ENCODE results near the gene FAM117B. TPM values are rescaled to one million over a fixed set of nuclear protein-coding genes. Genes with fewer than 3 reads are reported as not detected.

FAM117B gene
- total and polyA plus RNA-seq, 8 donors: 2.5 to 12.4 (median 5.4) TPM

DNA sequence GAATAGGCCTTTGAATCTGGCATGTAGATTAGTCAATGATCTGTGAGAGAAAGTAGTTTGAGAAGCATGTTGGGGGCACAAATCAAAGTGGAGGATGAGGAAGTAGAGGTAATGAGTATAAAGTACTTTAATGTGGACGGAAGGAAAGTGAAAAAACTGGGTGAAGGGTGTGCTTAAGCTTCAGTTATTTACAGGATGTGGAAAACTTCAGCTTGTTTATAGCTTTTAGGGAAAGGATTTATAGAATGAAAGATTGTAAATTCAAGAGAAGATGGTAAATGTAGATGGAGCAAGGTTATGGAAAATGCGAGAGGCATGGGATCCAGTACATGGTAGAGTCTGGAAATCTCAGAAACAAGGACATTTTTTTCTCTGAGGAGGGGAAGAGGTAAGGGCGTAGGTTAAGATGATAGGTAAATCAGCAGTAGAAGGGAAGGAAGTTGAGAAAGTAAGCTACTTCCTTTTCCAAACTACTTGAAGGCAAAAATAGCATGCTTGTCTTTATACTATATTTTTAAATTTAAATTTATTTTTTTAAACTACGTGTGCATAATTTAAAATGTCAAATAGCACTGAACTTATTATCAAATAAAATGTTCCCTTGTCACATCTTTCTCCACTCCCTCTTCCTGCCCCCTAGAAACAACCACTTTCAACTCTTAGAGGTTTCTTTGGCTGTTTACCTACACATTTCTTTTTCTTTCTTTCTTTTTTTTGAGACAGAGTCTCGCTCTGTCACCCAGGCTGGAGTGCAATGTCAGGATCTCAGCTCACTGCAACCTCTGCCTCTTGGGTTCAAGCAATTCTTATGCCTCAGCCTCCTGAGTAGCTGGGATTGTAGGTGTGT is 8.5 kb downstream of the FAM117B start:
- no peaks in the 10 kb centered on the region for H3K9me3 ChIP-seq
- H3K36me3 ChIP-seq: no peaks in the 10 kb centered on the region
- intact Hi-C loops (cut with DNase I): no loop called here
- FAIRE-seq (no peak), ATAC-seq (peak in 1 of 4 donors; percentile 12), DNase-seq (no peak)
- H3K4me1 ChIP-seq: peaks cover 0 to 25% (median 11%) of the 10 kb centered on the region in 3 donors
- WGBS, 2 donors: 79 to 86% methylated on average over 5 of the region's 5 CpGs
- H3K27ac ChIP-seq: peak overlapping the region in 1 of 4 donors; percentile 44
- H3K4me3 ChIP-seq: no peak overlapping the region
- no peaks in the 10 kb centered on the region for H3K27me3 ChIP-seq
- TF ChIP-seq, protein P1, sequence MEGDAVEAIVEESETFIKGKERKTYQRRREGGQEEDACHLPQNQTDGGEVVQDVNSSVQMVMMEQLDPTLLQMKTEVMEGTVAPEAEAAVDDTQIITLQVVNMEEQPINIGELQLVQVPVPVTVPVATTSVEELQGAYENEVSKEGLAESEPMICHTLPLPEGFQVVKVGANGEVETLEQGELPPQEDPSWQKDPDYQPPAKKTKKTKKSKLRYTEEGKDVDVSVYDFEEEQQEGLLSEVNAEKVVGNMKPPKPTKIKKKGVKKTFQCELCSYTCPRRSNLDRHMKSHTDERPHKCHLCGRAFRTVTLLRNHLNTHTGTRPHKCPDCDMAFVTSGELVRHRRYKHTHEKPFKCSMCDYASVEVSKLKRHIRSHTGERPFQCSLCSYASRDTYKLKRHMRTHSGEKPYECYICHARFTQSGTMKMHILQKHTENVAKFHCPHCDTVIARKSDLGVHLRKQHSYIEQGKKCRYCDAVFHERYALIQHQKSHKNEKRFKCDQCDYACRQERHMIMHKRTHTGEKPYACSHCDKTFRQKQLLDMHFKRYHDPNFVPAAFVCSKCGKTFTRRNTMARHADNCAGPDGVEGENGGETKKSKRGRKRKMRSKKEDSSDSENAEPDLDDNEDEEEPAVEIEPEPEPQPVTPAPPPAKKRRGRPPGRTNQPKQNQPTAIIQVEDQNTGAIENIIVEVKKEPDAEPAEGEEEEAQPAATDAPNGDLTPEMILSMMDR (IDR thresholded peaks at IDR 0.05): no peak

DNA sequence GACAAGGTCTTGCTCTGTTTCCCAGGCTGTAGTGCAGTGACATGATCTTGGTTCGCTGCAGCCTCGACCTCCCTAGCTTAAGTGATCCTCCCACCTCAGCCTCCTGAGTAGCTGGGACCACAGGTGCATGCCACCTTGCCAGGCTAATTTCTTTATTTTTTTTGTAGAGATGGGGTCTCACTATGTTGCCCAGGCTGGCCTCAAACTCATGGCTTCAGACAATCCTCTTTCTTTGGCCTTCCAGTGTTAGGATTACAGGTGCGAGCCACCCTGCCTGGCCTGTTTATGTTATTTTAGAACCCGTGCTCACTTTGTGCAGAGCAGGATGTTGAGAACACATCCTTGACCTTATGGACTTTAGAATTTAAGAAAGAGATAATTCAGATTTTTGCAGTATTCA is 17.4 kb downstream of the FAM117B start:
- intact Hi-C loops (cut with DNase I): no loop called here
- no peaks in the 10 kb centered on the region for H3K36me3 ChIP-seq

DNA sequence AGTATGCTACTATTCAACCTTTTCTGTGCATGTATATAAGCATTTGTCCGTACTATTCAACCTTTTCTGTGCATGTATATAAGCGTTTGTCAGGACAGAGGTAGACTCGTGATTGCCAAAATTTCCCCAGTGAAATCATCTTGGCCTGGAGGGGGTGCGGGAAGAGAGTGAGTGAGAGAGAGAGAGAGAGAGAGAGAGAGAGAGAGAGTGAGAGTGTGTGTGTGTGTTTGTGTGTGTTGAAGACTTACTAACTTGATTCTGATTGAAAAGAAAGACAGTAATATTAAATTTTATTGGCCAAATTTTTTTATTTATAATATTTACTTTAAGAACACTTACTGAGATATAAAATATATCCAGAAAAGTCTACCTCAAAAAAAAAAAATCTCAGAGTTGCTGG is 19.1 kb downstream of the FAM117B start:
- no peak for FAIRE-seq
- H3K36me3 ChIP-seq: no peaks in the 10 kb centered on the region
- H3K4me3 ChIP-seq: no peak overlapping the region
- TF ChIP-seq, protein P1 (IDR thresholded peaks at IDR 0.05): no peak
- intact Hi-C loops (cut with DNase I): no loop called here
- no peaks in the 10 kb centered on the region for H3K9me3 ChIP-seq
- H3K27ac ChIP-seq: no peak overlapping the region
- H3K27me3 ChIP-seq: no peaks in the 10 kb centered on the region
- no peak for DNase-seq
- no peak for ATAC-seq
- WGBS, 2 donors: 78 to 83% methylated on average over 4 of the region's 4 CpGs
- H3K4me1 ChIP-seq: peaks cover 0 to 14% (median 0%) of the 10 kb centered on the region in 3 donors

More for the DNA sequence above, 17.4 kb downstream of the FAM117B start:
- ATAC-seq (no peak), DNase-seq (no peak), FAIRE-seq (no peak)
- H3K27ac ChIP-seq: no peak overlapping the region
- H3K4me1 ChIP-seq: peaks cover 0 to 14% (median 0%) of the 10 kb centered on the region in 3 donors
- H3K9me3 ChIP-seq: no peaks in the 10 kb centered on the region
- TF ChIP-seq, protein P1 (IDR thresholded peaks at IDR 0.05): no peak
- 90% methylated on average over 4 of the region's 4 CpGs for WGBS, 2 donors
- H3K4me3 ChIP-seq: no peak overlapping the region
- H3K27me3 ChIP-seq: no peaks in the 10 kb centered on the region

DNA sequence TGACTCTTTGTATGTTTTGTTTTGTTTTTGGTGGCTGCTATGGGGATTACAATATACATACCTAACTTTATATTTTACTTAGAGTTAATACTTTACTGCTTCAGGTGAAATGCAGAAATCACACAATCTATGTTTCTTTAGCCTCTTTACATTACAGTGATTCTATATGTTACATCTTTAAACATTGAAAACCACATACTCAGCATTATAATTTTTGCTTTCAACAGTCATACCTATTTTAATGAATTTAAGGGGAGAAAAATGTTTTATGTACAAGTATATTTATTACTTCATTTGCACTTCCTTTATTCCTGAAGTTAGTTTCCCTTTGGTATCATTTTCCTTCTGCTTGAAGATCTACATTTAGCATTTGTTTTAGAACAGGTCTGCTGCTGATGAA is 23.1 kb downstream of the FAM117B start:
- Histone ChIP-seq H3K27me3 (no peaks in the 10 kb centered on the region), H3K4me1 (peaks cover 0 to 21% (median 0%) of the 10 kb centered on the region in 3 donors), H3K27ac (no peak overlapping the region), H3K4me3 (no peak overlapping the region), H3K36me3 (no peaks in the 10 kb centered on the region), H3K9me3 (no peaks in the 10 kb centered on the region)
- intact Hi-C loops (cut with DNase I): no loop called here
- TF ChIP-seq, protein P1 (IDR thresholded peaks at IDR 0.05): no peak
- FAIRE-seq: no peak
- DNase-seq: no peak
- no peak for ATAC-seq

DNA sequence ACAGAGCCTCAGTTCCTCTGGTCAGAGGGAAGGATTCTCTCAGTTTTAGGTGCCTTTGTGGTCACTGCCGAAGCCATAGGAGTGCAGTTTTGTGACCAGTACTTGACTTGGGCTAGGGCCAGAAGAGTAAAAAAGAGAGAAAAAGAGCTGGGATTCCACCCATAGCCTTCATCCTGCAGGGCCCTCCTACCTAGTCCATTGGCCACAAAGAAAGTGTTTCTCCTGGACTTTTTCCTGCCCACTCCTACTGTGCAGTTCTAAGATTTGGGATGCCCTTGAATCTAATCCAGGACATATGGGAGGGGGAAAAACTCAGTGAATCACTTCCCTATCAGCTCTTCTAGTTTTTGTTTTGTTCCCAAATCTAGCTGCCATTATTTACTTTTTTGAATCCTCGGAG is 26.0 kb downstream of the FAM117B start:
- no peak for FAIRE-seq
- no peak overlapping the region for H3K27ac ChIP-seq
- no peak for DNase-seq
- WGBS, 2 donors: 66 to 83% methylated on average over 2 of the region's 2 CpGs
- TF ChIP-seq, protein P1 (IDR thresholded peaks at IDR 0.05): no peak
- intact Hi-C loops (cut with DNase I): no loop called here
- no peaks in the 10 kb centered on the region for H3K9me3 ChIP-seq
- no peak for ATAC-seq
- peaks cover 0 to 18% (median 0%) of the 10 kb centered on the region in 3 donors for H3K4me1 ChIP-seq
- no peak overlapping the region for H3K4me3 ChIP-seq
- no peaks in the 10 kb centered on the region for H3K27me3 ChIP-seq
- H3K36me3 ChIP-seq: no peaks in the 10 kb centered on the region
